Embryonic facial prominence (tissue), 1 donor: ENCODE results near the gene ARID3B.
"Not testable (repeated sequence)": the region's sequence is repeated elsewhere in the genome, so short reads cannot be mapped to it uniquely, and the experiment has no call there.

ENCODE experiments used
- DNase-seq: peaks from one replicate; pipeline ENCODE4 v3.0.0-alpha.2; 2016; ENCODE audit errors: extremely low spot score

ARID3B gene

DNA sequence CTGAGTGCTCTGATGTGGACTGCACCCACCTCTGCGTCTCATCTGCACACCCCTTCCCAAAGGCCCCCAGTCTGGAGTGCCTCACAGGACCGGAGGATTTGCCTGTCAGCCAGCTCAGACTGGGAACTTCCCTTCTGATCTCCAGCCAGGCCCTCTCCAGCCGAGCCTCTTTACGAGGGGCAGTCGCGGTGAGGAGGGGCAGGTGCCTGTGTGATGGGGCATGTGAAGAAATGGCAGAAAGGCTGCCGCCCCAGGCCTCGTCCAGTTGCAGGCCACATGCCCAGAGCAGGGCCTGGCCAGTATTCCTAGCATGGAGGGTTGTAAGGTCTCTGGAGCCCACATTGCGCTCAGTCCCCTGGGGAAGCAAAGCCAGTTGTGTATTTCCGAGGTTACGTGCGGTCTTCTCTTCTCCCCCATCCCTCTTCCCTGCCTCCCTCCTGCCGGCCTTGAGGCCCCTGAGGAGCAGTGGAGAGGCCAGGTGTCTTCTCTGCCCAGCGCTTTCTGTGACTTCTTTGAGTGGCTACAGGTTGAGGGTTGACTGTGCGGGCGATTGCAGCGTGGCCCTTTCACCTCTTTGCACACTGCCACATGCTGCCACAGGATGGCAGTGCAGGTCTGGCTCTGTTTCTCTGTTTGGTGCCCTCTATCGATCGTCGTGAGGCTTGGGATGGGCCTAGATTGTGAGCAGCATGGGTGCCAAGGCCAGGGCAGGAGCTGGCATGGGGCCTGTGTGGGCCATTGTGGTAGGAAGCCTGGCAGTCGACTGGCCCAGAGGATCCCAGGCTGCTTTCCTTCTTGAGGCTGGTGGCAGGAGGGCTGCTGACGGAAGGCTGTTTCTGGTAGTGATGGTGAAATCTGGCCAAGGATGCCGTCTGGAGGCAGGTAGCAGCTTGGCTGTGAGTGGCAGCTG is 79.9 kb downstream of the ARID3B start:
- DNase-seq = no peak

DNA sequence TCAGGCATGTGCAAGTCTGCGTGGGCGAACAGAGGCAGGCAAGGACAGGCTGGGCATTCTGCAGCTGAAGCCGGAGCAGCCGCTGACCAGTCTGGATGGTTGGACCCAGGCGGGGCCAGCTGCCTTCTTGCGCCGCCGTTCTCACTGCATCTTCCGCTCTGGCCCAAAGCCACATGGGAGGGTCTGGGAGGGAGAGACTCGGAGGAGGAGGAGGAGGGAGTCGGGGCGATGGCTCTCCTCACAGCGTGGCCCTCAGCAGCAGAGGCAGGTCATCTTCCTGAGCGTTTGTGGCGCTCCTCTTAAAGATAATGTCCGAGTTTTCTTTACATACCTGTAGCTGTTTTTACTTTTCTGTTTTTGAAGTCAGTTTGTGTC is 80.5 kb downstream of the ARID3B start:
- DNase-seq = no peak

DNA sequence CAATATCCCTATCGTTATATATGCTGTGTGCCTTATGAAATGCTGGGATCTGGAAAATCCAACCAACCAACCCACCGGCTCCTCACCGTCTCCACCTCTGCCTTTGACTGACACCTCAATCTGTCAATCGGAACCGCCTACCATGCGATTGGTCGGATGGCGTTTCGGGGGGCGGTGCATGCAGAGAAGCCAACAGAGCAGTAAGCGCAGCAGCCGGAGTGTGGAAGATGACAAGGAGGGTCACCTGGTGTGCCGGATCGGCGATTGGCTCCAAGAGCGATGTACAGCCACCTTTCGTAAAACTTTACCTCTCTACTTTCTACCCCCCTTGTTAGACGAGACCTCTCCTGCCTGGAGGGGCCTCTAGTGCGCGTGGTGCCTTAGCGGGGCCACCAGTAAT is 80.9 kb downstream of the ARID3B start:
- no peak for DNase-seq

DNA sequence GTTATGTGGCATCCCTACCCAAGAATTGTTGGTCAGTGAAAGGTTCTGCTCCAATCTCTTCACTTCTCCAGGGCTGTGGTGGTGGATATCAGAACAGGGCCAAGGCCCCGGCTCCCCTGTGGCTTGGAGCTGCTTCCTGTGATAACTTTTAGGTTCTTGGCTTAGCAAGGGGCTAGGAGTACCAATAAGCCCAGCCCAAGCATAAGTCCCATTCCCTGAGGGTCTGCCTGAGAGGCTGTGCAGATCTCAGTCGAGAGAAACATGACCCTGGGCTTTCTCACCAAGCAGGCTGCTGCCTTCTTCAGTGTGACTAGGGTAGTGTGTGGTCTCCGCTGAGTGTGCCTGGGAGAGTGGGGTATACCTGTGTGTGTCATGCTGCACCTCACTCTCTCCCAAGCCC is 81.7 kb downstream of the ARID3B start:
- DNase-seq = no peak

DNA sequence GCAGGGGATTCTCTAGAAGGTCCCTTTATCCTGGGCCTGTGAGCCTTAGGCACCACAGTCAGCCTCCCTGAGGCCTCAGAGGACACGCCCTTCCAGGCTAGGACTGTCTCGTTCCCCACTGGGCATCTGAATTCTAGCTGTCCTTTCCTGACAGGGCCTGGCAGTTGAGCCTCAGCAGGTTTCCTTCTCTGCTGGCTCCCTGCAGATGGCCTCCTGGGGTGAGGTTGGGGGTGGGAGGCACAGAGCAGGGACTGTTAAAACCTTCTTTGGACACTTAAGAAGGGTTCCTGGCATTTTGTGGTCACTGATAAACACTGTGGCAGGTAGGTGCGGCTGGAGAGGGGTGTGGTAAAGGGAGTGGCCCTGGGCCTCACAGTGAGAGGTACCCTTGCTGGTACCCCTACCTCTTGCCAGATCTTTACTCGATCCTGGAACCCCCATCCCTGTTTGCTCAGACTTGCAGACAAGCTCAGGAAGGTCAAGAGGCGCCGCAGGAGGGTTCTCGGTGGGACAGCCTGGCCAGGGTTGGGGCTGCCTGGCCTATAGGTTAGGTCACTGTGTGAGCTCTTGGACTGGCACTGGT is 83.1 kb downstream of the ARID3B start:
- DNase-seq = no peak

DNA sequence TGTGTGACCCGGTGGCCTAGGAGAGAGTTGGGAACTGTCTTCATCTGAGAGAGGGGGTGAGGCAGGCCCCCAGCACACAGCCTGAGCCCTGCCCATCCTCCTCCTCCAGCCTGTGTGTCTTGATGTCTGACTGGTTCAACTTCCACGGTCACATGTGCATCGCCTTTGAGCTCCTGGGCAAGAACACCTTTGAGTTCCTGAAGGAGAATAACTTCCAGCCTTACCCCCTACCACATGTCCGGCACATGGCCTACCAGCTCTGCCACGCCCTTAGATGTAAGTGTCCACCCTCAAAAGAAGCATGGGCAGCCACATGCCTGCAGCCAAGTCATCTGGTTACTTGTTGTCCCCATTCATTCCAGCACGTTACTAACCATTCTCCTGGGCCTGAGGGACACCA is 84.7 kb downstream of the ARID3B start:
- DNase-seq = no peak

DNA sequence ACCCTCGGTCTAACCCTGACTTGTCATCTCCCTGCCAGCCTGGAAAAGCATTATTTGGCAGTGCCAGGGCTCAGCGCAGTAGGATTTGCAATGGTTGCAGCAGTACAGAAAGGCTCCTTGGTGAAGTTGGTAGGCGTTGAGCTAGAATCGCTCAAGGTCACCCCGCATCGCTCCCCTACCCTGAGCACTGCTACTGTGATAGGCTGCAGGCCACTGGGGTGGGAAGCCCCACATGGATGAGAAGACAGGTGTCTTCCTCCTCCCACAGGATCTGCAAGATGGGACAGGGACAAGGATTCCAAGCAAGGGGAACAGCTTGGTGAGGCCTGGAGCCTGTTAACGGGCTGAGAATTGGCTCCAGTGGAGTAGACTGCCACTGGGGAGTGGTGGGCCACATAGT is 85.3 kb downstream of the ARID3B start:
- no peak for DNase-seq

DNA sequence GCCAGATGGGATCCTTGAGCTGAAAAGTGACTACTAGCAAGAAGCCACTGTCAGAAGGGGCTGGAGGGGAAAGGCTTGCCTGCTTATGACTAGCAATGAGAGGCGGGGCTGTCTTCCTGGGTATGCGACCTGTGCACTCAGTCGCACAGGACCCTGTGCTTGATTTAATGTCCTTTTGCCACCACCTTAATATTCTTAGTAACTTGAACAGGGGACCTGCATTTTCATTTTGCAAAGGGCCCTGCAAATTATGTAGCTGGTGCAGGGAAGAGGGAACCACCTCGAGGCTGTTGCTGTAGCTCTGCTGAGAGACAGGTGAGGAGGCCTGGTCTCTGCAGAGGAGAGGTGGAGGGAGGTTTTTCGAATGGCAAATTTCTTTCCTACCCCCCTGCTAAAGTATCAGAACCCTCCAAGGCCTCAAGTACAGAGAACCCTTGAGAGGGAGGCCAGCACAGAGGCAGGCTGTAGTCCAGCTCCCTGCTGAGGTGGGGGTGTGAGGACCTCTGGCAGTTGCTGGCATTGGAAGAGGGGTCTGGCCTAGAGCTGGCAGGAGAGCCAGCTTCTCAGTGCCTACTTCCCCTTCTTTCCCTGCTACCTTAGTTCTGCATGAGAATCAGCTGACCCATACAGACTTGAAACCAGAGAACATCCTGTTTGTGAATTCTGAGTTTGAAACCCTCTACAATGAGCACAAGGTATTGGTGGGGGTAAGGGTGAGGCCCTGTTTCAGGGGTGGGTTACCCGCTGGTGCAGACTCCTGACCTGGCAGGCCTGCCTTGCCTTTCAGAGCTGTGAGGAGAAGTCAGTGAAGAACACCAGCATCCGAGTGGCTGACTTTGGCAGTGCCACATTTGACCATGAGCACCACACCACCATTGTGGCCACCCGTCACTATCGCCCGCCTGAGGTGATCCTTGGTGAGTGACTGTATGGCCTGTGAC is 86.0 kb downstream of the ARID3B start:
- DNase-seq = no peak

DNA sequence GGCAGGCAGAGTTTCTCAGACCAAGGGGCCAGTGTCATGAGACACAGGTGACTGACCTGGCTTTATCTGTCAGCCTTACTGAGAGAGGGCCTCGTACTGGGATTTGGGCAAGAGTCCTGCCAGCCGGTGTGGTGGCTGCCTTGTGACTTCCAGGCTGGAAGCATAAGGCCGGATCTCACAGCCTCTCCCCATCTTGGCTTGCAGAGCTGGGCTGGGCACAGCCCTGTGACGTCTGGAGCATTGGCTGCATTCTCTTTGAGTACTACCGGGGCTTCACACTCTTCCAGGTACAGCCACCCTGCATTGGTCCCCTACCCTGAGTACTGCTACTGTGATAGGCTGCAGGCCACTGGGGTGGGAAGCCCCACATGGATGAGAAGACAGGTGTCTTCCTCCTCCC is 86.7 kb downstream of the ARID3B start:
- no peak for DNase-seq

DNA sequence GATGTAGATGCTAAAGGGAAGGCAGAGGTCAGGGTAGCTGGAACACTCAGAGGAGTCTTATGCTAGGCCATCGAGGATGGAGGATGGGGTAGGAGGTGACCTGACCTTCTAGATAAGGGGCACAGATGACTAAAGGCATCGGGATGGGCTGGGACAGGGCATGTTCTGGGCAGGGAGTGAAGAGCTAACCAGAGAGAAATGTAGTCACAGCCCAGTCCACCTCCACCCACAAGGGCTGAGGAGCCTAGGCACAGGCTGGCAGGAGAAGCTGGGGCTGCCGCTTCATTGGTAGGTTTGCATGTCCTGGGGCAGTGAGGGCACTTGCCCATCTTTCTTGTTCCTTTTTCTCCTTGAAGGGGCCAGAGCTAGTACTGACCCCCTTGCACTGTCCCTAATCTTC is 87.2 kb downstream of the ARID3B start:
- no peak for DNase-seq

DNA sequence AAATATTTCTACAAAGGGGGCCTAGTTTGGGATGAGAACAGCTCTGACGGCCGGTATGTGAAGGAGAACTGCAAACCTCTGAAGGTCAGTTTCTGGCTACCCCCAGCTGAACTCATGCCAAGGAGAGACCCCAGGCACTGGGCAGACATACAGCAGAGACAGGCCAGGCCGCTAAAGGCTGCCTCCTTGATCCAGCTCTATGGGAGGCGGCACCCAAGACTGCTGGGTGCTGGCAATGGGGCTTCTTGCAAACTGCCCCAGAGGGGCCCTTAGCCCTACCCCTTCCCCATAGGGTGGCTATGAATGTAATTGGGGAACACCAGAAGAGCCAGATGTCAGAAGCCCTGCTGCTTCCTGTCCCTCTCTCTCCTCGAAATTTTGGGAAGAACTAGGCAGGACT is 87.9 kb downstream of the ARID3B start:
- DNase-seq = no peak

DNA sequence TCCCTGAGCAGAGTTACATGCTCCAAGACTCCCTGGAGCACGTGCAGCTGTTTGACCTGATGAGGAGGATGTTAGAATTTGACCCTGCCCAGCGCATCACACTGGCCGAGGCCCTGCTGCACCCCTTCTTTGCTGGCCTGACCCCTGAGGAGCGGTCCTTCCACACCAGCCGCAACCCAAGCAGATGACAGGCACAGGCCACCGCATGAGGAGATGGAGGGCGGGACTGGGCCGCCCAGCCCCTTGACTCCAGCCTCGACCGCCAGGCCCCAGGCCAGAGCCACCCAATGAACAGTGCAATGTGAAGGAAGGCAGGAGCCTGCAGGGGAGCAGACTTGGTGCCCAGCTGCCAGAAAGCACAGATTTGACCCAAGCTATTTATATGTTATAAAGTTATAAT is 88.7 kb downstream of the ARID3B start:
- DNase-seq = not testable (repeated sequence)

DNA sequence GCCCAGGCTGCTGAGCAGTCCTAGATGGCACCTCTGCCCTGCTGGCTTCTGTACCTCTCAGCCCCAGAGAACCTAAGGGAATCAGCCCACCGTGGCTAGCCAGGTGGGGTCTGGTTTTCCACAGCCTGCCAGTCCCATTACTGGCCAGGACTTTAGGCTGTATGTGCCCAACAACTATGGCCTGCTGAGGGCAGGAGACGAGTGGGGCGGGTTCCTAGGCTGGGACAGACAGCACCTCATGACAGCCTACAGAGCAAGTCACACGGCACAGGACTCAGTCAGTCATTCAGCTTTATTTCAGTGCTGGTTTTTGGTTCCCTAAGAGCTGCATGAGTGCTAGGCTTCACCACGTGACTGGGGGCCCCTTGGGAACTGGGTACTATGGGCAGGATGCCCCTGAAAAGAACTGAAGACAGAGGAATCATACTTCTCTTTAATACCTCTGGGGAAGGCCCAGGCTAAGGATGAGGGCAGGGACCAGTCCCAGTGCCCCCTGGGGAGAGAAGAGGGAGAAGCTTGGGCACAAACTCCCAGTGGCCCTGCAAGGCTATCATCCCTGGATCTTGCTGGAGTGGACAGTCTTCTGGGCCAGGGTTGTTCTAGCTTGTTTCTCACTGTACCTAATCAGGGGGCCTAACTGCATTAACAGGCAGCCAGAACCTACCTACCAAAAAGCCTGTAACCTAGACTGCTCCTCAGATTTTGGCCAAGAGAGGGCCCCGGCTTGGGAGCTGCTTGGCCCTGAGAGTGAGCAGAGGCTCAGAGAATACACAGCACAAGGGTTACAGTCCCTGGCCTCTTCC is 89.5 kb downstream of the ARID3B start:
- no peak for DNase-seq

DNA sequence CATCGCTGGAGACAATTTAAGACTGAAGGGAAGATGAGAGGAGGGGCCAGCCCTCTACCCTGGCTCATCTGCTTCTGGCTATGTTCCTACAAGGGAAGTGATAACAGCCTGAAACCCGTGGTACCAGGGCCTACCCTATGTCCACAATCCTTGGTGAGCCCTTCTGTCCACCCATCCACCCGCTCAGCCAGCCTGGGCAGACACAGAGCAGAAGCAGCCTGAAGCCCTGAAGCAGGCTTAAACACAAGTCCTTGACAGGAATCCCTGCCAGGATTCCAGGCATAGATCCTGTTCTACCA is 90.0 kb downstream of the ARID3B start:
- no peak for DNase-seq

DNA sequence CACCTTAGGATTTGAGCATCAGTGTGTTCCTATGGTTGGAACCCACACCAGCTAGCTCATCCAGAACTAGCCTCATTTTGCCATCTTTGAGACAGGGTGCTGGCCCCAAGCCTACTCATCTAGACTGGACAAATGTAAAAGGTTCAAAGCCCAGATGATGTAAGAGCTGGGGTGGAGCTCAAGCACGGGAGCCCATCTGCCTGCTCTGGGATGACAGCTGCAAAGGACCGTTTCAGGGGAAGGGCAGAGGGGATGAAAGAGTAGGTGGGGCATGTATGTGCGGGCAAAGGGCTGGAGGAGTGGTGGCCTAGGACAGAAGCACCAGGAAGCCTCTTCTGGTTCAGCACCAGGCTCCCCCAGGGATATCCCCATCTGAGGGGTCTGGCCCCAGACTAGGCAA is 90.4 kb downstream of the ARID3B start:
- DNase-seq = no peak

DNA sequence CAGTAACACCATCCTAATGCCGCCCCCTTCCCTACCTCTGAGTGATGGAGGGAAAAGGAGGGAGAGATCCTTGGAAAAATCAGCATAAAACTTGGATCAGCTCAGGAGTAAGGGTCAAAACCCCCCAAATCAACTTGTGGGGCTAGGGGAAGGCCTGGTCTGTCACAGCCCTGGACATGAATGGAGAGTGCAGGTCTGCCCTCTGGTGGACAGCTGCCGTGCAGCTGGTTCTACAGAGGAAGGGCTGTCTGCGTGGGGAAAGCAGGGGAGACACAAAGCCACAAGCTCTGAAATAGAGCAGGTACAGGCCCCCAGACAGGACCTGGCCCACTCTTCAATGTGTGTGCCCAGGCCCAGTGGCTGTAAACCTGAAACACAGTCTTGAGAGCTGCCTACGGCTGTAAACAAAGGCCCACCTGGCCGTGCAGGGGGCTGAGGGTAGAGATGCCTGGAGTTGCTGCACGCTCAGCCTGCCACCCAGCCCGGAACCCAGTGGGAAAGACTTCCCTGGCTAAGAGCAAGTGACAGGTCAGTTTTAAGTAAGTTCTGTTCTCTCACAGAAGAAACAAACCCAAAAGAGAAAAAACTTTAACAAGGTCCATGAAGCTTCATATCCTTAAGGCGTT is 91.0 kb downstream of the ARID3B start:
- no peak for DNase-seq

DNA sequence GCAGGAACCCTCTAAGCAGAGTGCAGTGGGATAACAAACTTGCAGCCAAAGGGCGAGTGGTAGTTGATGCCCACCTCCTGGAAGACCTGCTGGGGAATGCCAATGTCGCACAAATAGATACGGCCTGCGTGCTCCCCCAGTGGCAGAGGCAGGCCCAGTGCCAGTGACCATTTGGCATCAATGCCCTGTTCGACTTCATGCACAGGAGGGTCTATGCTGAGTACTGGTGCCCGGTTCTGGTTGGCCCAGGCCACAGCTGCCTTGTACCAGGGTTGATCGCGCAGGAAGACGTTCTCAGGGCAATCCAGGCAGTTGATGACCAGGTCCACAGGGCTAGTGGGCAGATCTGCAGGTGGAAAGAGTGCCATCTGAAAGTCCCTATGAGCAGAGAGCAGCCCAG is 91.6 kb downstream of the ARID3B start:
- no peak for DNase-seq

DNA sequence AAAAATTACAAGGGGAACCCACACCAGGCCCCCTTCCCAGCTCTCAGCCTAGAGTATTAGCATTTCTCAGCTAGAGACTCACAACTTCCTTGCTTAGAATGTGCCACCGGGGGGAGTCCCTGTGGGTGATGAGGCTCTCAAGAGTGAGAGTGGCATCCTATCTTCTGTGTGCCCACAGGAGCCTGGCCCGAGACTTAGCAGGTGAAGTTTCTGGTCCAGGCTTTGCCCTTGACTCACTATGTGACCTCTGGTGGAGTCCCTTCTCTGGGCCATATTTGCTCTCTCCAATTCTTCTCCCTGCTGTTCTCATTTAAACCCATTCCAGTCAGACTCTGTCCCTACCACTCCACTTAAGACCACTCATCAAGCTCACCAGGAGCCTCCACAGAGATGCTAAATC is 92.8 kb downstream of the ARID3B start:
- no peak for DNase-seq

DNA sequence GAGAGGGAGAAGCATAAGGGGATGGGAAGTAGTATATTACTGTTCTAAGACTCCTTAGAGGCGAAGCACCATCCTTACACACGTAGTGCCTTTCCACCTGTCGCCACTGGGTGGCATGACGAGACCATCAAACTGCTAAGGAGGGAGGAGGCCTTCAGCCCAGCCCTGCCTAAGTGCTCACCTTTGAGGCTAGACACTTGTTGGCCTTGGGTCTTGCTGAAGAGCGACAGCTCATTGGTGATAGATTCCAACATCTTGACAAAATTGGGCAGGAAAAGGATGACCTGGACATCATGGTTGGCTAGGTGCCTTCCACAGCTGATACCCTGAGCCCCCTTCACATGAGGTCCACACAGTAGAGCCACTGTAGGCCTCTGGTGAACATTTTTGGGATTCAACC is 94.2 kb downstream of the ARID3B start:
- no peak for DNase-seq

DNA sequence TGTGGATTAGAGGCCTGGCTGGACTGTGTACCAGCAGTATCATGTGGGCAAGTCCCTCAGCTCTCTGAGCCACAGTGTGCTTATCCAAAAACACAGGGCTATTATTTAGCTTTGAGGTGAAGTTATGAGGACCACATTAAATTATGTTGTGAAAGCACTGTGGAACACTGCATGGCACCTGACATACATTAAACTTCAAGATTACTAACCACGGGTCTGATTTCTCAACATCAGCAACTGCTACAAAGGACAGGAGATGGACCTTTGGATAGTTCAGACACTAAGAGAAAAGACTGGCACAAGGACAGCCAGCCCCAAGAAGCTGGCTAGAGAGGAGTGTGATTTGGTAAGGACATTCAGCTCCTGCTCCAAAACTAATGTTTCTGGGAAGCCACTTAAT is 96.0 kb downstream of the ARID3B start:
- no peak for DNase-seq

DNA sequence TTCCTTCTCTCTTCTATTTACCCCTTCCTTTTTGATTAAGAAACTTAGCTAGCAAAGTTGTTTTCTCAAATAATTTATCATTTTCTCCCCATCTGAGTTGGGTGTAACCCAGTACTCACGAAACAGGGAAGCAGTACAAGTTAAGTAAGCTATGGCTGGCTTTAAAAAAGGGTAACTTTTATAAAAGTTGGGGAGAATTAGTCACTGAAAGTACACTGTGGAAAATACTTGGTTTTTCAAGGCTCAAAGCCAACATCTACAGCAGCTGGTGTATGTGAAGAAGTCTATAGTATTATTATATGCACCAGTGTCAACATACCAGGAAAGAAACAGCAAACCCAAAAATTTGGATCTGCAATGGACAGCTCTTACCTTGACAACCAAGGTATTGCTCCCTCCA is 100.1 kb downstream of the ARID3B start:
- DNase-seq = no peak
